Fibroblast of mammary gland (primary cell): ENCODE data around the gene SART3.
"Not testable (repeated sequence)": the region's sequence is repeated elsewhere in the genome, so short reads cannot be mapped to it uniquely, and the experiment has no call there.

Experiments used
- DNase-seq: peaks from one replicate; pipeline ENCODE4 v3.0.0-alpha.2; 2010; ENCODE audit warnings: low read depth
- H3K4me3 ChIP-seq: 2 replicates; pipeline ENCODE4 v1.5.1; 2011; ENCODE audit warnings: low read depth, mild to moderate bottlenecking, low read length, moderate library complexity; ENCODE audit not compliant: control insufficient read depth
- CTCF ChIP-seq: conservative IDR thresholded peaks from 2 replicates; pipeline ENCODE4 v1.5.1; 2011; ENCODE audit warnings: low read depth, low read length, inconsistent platforms; ENCODE audit not compliant: control insufficient read depth, insufficient read depth

SART3 gene

GRCh38 chr12:108505129-108505528 is 55.8 kb downstream of the SART3 start:
- TF ChIP-seq CTCF, result no peak
- H3K4me3 ChIP-seq, result no peak overlapping the region

GRCh38 chr12:108502922-108503321 is 58.1 kb downstream of the SART3 start:
- no peak for TF ChIP-seq CTCF
- DNase-seq, result no peak
- no peak overlapping the region for H3K4me3 ChIP-seq

More at GRCh38 chr12:108505129-108505528, 55.8 kb downstream of the SART3 start:
- no peak for DNase-seq

GRCh38 chr12:108498136-108498535 is 62.8 kb downstream of the SART3 start:
- no peak for TF ChIP-seq CTCF
- no peak for DNase-seq
- no peak overlapping the region for H3K4me3 ChIP-seq

GRCh38 chr12:108495823-108496579 is 65.0 kb downstream of the SART3 start:
- H3K4me3 ChIP-seq, result no peak overlapping the region
- DNase-seq, result no peak
- TF ChIP-seq CTCF, result no peak

- DNase-seq, result peak; percentile 51
- H3K4me3 ChIP-seq, result no peak overlapping the region
- peak; percentile 71 for TF ChIP-seq CTCF
Observed at GRCh38 chr12:108495054-108495453, 65.9 kb downstream of the SART3 start.

GRCh38 chr12:108491256-108491655 is 69.7 kb downstream of the SART3 start:
- TF ChIP-seq CTCF, result no peak
- no peak for DNase-seq
- H3K4me3 ChIP-seq, result no peak overlapping the region

- DNase-seq, H3K4me3 ChIP-seq: not testable (repeated sequence)
Observed at GRCh38 chr12:108487029-108487428, 73.9 kb downstream of the SART3 start.

- not testable (repeated sequence) for H3K4me3 ChIP-seq, DNase-seq
Observed at GRCh38 chr12:108485371-108485770, 75.6 kb downstream of the SART3 start.
